Measurements from ENCODE around the gene SNTN.

SNTN gene

DNA sequence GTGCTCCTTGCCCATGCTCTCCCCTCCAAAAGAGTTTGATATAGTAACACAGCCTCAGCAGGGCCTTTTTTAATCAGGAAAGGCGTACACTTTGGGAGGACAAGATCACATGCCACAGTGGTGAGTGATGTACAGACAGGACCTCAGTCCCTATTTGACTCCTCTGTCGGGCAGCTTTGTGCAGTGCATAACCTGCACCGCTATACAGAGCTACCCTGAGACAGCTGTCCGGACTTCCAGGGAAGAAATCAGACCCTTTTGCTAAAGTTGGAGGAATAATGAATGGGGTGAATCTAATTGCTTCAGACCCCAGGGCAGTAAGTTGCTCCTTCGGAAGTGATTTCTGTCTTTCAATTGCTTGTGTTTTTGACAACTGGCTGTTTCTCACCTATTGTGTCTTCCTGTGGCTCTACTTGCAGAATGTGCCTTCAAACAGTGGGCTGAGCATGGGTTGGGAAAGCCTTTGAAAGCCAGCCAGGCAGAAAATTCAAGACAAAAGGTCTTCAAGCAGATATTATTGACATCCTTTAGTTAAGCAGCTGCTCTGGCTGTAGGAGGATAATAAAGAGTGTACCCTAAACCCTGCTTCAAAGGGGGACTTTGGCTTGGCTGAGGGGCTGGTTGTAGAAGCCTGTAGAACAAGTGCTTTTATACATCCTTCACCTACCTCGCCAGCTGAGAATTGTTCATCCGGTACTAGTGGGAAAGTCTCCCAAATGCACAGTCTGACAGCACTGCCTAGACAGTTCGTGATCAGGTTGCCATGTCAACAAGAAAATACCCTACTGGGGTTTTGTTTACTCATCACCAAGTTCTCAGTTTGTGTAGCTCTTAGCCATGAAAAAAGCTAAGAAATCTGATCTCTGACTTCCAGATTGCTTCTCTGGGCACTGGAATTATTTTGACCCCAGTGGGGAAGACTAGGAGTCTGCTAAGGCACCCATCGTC is 35.1 kb downstream of the SNTN start:
- no peaks in the 10 kb centered on the region for H3K9me2 ChIP-seq (replicated peaks; ENCODE audit: insufficient read depth, low read length)
- H3K4me2 ChIP-seq (ENCODE audit: low read depth, low read length, poor library complexity, severe bottlenecking), result no peak overlapping the region
- H3K4me3 ChIP-seq (ENCODE audit: insufficient read depth, low read length, poor library complexity, severe bottlenecking), result no peak overlapping the region
- H3F3A ChIP-seq (ENCODE audit: insufficient read depth), result no peaks in the 10 kb centered on the region
- no peak for TF ChIP-seq EZH2phosphoT487 (conservative IDR thresholded peaks at IDR 0.05; ENCODE audit: low read length)
- TF ChIP-seq, protein P1, sequence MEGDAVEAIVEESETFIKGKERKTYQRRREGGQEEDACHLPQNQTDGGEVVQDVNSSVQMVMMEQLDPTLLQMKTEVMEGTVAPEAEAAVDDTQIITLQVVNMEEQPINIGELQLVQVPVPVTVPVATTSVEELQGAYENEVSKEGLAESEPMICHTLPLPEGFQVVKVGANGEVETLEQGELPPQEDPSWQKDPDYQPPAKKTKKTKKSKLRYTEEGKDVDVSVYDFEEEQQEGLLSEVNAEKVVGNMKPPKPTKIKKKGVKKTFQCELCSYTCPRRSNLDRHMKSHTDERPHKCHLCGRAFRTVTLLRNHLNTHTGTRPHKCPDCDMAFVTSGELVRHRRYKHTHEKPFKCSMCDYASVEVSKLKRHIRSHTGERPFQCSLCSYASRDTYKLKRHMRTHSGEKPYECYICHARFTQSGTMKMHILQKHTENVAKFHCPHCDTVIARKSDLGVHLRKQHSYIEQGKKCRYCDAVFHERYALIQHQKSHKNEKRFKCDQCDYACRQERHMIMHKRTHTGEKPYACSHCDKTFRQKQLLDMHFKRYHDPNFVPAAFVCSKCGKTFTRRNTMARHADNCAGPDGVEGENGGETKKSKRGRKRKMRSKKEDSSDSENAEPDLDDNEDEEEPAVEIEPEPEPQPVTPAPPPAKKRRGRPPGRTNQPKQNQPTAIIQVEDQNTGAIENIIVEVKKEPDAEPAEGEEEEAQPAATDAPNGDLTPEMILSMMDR (IDR thresholded peaks at IDR 0.05; ENCODE audit: insufficient read depth, low read length, poor library complexity, severe bottlenecking), result no peak
- H2AFZ ChIP-seq (ENCODE audit: low read depth, low read length, severe bottlenecking), result no peak overlapping the region
- H3K36me3 ChIP-seq (ENCODE audit: low read length), result no peaks in the 10 kb centered on the region
- no peaks in the 10 kb centered on the region for H4K20me1 ChIP-seq (ENCODE audit: low read depth, low read length)
- H3K9me3 ChIP-seq (ENCODE audit: insufficient read depth, low read length), result no peaks in the 10 kb centered on the region
- no peak overlapping the region for H3K9ac ChIP-seq (ENCODE audit: low read length)
- H3K79me2 ChIP-seq (ENCODE audit: insufficient read depth, low read length), result no peaks in the 10 kb centered on the region
- H3K27ac ChIP-seq (ENCODE audit: low read depth, low read length), result no peak overlapping the region
- no peaks in the 10 kb centered on the region for H3K27me3 ChIP-seq (ENCODE audit: low read length)

DNA sequence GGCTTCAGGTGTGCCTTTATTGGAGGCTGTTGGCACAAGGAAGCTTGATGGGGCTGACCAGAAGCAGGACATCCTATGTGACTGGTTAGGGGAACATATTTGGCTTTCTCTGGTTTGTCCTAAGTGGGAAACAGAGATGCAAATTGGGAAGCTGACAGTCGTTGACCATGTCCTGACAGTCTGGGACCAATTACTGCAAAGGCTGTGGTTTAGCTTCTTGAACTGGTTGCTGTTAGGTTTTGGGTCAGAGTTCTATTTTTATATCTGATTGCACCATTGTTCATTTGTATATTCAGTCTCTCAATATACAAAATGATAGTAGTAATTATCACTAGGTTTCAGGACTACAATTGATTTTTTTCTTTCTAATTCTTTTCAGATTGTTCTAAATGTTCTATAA is 36.8 kb downstream of the SNTN start:
- no peaks in the 10 kb centered on the region for H4K20me1 ChIP-seq (ENCODE audit: low read depth, low read length)
- H3K9me3 ChIP-seq (ENCODE audit: insufficient read depth, low read length), result no peaks in the 10 kb centered on the region
- H3K27ac ChIP-seq (ENCODE audit: low read depth, low read length), result no peak overlapping the region
- no peak for TF ChIP-seq EZH2phosphoT487 (conservative IDR thresholded peaks at IDR 0.05; ENCODE audit: low read length)
- TF ChIP-seq, protein P1 (IDR thresholded peaks at IDR 0.05; ENCODE audit: insufficient read depth, low read length, poor library complexity, severe bottlenecking), result no peak
- no peak overlapping the region for H3K4me3 ChIP-seq (ENCODE audit: insufficient read depth, low read length, poor library complexity, severe bottlenecking)
- H3K79me2 ChIP-seq (ENCODE audit: insufficient read depth, low read length), result no peaks in the 10 kb centered on the region
- no peaks in the 10 kb centered on the region for H3K36me3 ChIP-seq (ENCODE audit: low read length)
- H2AFZ ChIP-seq (ENCODE audit: low read depth, low read length, severe bottlenecking), result no peak overlapping the region
- H3K27me3 ChIP-seq (ENCODE audit: low read length), result no peaks in the 10 kb centered on the region
- no peak overlapping the region for H3K4me2 ChIP-seq (ENCODE audit: low read depth, low read length, poor library complexity, severe bottlenecking)
- no peaks in the 10 kb centered on the region for H3K9me2 ChIP-seq (replicated peaks; ENCODE audit: insufficient read depth, low read length)
- no peak overlapping the region for H3K9ac ChIP-seq (ENCODE audit: low read length)
- no peaks in the 10 kb centered on the region for H3F3A ChIP-seq (ENCODE audit: insufficient read depth)

DNA sequence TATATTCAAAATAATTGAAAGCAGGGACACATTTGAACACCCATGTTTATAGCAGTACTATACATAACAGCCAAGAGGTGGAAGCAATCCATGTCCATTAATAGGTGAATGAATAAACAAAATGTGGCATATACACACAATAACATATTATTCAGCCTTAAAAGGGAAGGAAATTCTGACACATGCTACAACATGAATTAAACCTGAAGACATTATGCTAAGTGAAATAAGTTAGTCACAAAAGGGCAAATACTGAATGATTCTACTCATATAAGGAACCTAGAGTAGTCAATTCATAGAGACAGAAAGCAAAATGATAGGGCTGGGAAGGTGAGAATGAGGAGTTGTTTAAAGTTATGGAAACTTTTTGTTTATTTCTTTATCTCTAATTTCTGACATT is 40.9 kb downstream of the SNTN start:
- no peaks in the 10 kb centered on the region for H3K79me2 ChIP-seq (ENCODE audit: insufficient read depth, low read length)
- H4K20me1 ChIP-seq (ENCODE audit: low read depth, low read length), result no peaks in the 10 kb centered on the region
- H3K9me3 ChIP-seq (ENCODE audit: insufficient read depth, low read length), result no peaks in the 10 kb centered on the region
- no peaks in the 10 kb centered on the region for H3F3A ChIP-seq (ENCODE audit: insufficient read depth)
- TF ChIP-seq, protein P1 (IDR thresholded peaks at IDR 0.05; ENCODE audit: insufficient read depth, low read length, poor library complexity, severe bottlenecking), result no peak
- no peak for TF ChIP-seq EZH2phosphoT487 (conservative IDR thresholded peaks at IDR 0.05; ENCODE audit: low read length)
- H3K4me2 ChIP-seq (ENCODE audit: low read depth, low read length, poor library complexity, severe bottlenecking), result no peak overlapping the region
- H3K4me3 ChIP-seq (ENCODE audit: insufficient read depth, low read length, poor library complexity, severe bottlenecking), result no peak overlapping the region
- H3K9me2 ChIP-seq (replicated peaks; ENCODE audit: insufficient read depth, low read length), result no peaks in the 10 kb centered on the region
- H3K27me3 ChIP-seq (ENCODE audit: low read length), result no peaks in the 10 kb centered on the region
- H3K9ac ChIP-seq (ENCODE audit: low read length), result no peak overlapping the region
- H3K27ac ChIP-seq (ENCODE audit: low read depth, low read length), result no peak overlapping the region
- H2AFZ ChIP-seq (ENCODE audit: low read depth, low read length, severe bottlenecking), result no peak overlapping the region
- H3K36me3 ChIP-seq (ENCODE audit: low read length), result no peaks in the 10 kb centered on the region
